HG03064 (cell line): ENCODE results near the gene ABCB11.
"Not testable (repeated sequence)": the region's sequence is repeated elsewhere in the genome, so short reads cannot be mapped to it uniquely, and the experiment has no call there.

Source experiments
- ATAC-seq: cut with Tn5 transposase; IDR thresholded peaks from one replicate; pipeline ENCODE4 v1.9.1; 2021; ENCODE audit warnings: low read depth; ENCODE audit not compliant: unreplicated experiment

The ABCB11 gene

GRCh38 chr2:169031202-169031601 lies at the start of gene ABCB11:
Gene ABCB11, minus strand, starts transcription at chr2:169031324. Its CDS starts 13,199 bp downstream, at chr2:169018125.
- ATAC-seq: no peak

- ATAC-seq: peak; percentile 78
These were observed 49.3 kb upstream of the ABCB11 start for GRCh38 chr2:169080250-169081069.

GRCh38 chr2:169077674-169078240 lies 46.6 kb upstream of the ABCB11 start:
- no peak for ATAC-seq

GRCh38 chr2:169073963-169074751 lies 43.0 kb upstream of the ABCB11 start:
- ATAC-seq: peak; percentile 53

GRCh38 chr2:169073211-169073962 lies 42.3 kb upstream of the ABCB11 start:
- no peak for ATAC-seq

- ATAC-seq: no peak
These were observed 41.2 kb upstream of the ABCB11 start for GRCh38 chr2:169072163-169072925.

GRCh38 chr2:169071455-169071854 lies 40.3 kb upstream of the ABCB11 start:
- no peak for ATAC-seq

GRCh38 chr2:169069833-169070232 lies 38.7 kb upstream of the ABCB11 start:
- ATAC-seq: no peak

- no peak for ATAC-seq
These were observed 38.2 kb upstream of the ABCB11 start, which contains the start of gene DHRS9 for GRCh38 chr2:169069341-169069740. Gene DHRS9, plus strand, starts transcription at chr2:169069563. Its CDS starts 12,019 bp downstream, at chr2:169081582.

GRCh38 chr2:169066897-169067296 lies 35.8 kb upstream of the ABCB11 start:
- ATAC-seq: no peak

GRCh38 chr2:169065864-169066517 lies 34.9 kb upstream of the ABCB11 start:
- ATAC-seq: no peak

- ATAC-seq: no peak
These were observed 34.3 kb upstream of the ABCB11 start for GRCh38 chr2:169065422-169065821.

- ATAC-seq: not testable (repeated sequence)
These were observed 33.1 kb upstream of the ABCB11 start for GRCh38 chr2:169064199-169064598.

GRCh38 chr2:169054575-169054974 lies 23.5 kb upstream of the ABCB11 start:
- not testable (repeated sequence) for ATAC-seq

GRCh38 chr2:169050476-169051240 lies 19.5 kb upstream of the ABCB11 start:
- no peak for ATAC-seq

- ATAC-seq: no peak
These were observed 18.0 kb upstream of the ABCB11 start for GRCh38 chr2:169049142-169049541.

- no peak for ATAC-seq
These were observed 16.4 kb upstream of the ABCB11 start for GRCh38 chr2:169047256-169048250.
